K562 (cell line): ENCODE data around the gene ANXA9. TPM values are rescaled to one million over a fixed set of nuclear protein-coding genes. Genes with fewer than 3 reads are reported as not detected.

Experiments used
- BACH1 ChIP-seq: fragments of 200-800 bp; sonication (Bioruptor generic); IDR thresholded peaks from 2 replicates; pipeline ENCODE4 v1.6.1; 2016; ENCODE audit warnings: missing genetic modification characterization, missing compliant biosample characterization
- CBX5 ChIP-seq: IDR thresholded peaks from 2 replicates; pipeline ENCODE4 v1.6.1; 2014; ENCODE audit warnings: low read depth, borderline replicate concordance
- KDM5B ChIP-seq: fragments of 200-600 bp; sonication (generic); IDR thresholded peaks from 2 replicates; pipeline ENCODE4 v1.6.1; 2012; ENCODE audit warnings: low read depth, mild to moderate bottlenecking, moderate library complexity, low read length, control low read depth, inconsistent platforms; ENCODE audit not compliant: insufficient replicate concordance
- ZC3H4 ChIP-seq: sonication (generic); formaldehyde crosslinking; IDR thresholded peaks from 2 replicates; pipeline ENCODE4 v1.9.0; 2021; ENCODE audit warnings: missing genetic modification reagents, borderline replicate concordance
- ZFX ChIP-seq: sonication (generic); formaldehyde crosslinking; IDR thresholded peaks from 2 replicates; pipeline ENCODE4 v1.8.0; 2022; ENCODE audit warnings: mild to moderate bottlenecking, missing genetic modification reagents, moderate library complexity
- ZNF143 ChIP-seq: sonication (generic); formaldehyde crosslinking; IDR thresholded peaks from 2 replicates; pipeline ENCODE4 v1.9.0; 2022; ENCODE audit warnings: mild to moderate bottlenecking, missing genetic modification reagents
- ZNF766 ChIP-seq: fragments of 200-800 bp; sonication (Bioruptor generic); conservative IDR thresholded peaks from 2 replicates; pipeline ENCODE4 v1.6.1; 2016; ENCODE audit warnings: missing genetic modification characterization, missing compliant biosample characterization
- polyA plus RNA-seq, 8 experiments: library from polyadenylated mRNA; depleted of rRNA in 4 of 8; stranded (reverse) in 5 of 8; unstranded in 3 of 8; fragments of >200 nt; fragmentation: Nextera tagmentation in 2 of 8; fragmentation: Illumina TruSeq in 1 of 8; extraction: Ambion mirVana in 2 of 8; extraction: Trizol in 1 of 8; gene quantifications; 2 replicates each; pipeline versions ENCODE4 v1.2.1 to v1.2.3, GENCODE V29; 2011 to 2014; ENCODE audit warnings: inconsistent platforms in 1 of 8, missing spikeins in 1 of 8
- total RNA-seq, 7 experiments: library from RNA; depleted of rRNA in 6 of 7; stranded (reverse); fragments of >200 nt in 6 of 7; fragmentation: Illumina TruSeq in 2 of 7; extraction: Trizol in 2 of 7; gene quantifications; 2 replicates each; pipeline versions ENCODE4 v1.2.1 to v1.2.3, GENCODE V29; 2011 to 2021; ENCODE audit warnings: low replicate concordance in 1 of 7
- TF ChIP-seq, protein P1 (sequence below), 2 experiments: fragments of 450-650 bp; formaldehyde crosslinking in 1 of 2; IDR thresholded peaks; 2 replicates each; pipeline versions ENCODE4 v1.4.0 to v1.6.1; 2014 to 2020; ENCODE audit warnings: mild to moderate bottlenecking in 2 of 2, borderline replicate concordance in 1 of 2, low read depth in 1 of 2
- TF ChIP-seq, protein P2 (sequence below): fragments of 200-800 bp; sonication (Bioruptor generic); IDR thresholded peaks from 2 replicates; pipeline ENCODE4 v1.6.1; 2017; ENCODE audit warnings: missing genetic modification characterization, missing compliant biosample characterization
- TF ChIP-seq, protein P3 (sequence below), 2 experiments: fragments of 200-800 bp in 1 of 2; sonication (Bioruptor generic) in 1 of 2; sonication (generic) in 1 of 2; formaldehyde crosslinking in 1 of 2; IDR thresholded peaks in 1 of 2; conservative IDR thresholded peaks in 1 of 2; 2 replicates each; pipeline versions ENCODE4 v1.5.0 to v1.6.1; 2016 to 2020; ENCODE audit warnings: missing compliant biosample characterization in 1 of 2, missing genetic modification characterization in 1 of 2, missing genetic modification reagents in 1 of 2

The ANXA9 gene
- total and polyA plus RNA-seq, 9 of the 15 experiments (the other 6 are each of a cell fraction or from before 2014, with no cell fraction given), result 0.24 to 1.6 (median 0.57) TPM

DNA sequence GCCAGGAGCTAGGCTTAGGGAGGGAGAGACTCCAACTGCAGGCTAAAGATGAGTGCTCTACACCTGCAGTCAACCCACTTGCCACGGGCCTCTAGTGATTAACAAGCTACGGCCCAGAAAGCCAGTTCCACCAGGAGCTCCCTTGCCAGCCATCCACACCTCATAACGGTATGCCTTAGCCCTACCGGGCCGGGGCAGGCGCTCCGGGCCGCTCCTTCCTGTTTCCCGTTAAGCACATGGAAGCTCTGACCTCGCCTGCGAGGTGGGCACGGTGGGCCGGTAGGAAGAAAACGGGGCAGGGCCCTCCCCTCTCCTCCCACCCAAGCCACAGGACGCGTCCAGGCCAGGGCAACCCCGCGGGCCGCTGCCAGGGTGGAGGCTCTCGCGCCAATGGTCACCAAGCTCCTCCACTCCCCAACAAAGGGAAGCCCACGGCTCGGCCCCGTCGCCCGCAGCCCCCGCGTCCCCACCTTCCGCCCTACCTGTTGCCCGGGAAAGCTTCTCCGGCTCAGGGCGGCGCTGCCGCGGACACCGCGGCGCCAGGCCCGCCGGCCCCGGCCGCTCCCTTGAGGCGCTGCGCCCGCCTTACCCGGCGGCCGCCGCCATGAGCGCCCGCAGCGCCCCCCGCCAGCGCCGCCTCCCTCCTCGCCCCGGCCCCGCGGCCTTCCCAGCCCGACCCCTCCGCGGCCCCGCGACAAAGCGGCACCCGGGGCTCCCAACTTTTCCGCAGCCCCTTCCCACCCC lies 8.1 kb upstream of the ANXA9 start (continued):
- TF ChIP-seq ZC3H4 (CRISPR knock-in tag) (no peak), KDM5B (peak; percentile 40), ZFX (CRISPR knock-in tag) (peak; percentile 33), CBX5 (no peak), ZNF143 (CRISPR knock-in tag) (no peak), ZNF766 (no peak), BACH1 (tag) (no peak)
- TF ChIP-seq, protein P1, sequence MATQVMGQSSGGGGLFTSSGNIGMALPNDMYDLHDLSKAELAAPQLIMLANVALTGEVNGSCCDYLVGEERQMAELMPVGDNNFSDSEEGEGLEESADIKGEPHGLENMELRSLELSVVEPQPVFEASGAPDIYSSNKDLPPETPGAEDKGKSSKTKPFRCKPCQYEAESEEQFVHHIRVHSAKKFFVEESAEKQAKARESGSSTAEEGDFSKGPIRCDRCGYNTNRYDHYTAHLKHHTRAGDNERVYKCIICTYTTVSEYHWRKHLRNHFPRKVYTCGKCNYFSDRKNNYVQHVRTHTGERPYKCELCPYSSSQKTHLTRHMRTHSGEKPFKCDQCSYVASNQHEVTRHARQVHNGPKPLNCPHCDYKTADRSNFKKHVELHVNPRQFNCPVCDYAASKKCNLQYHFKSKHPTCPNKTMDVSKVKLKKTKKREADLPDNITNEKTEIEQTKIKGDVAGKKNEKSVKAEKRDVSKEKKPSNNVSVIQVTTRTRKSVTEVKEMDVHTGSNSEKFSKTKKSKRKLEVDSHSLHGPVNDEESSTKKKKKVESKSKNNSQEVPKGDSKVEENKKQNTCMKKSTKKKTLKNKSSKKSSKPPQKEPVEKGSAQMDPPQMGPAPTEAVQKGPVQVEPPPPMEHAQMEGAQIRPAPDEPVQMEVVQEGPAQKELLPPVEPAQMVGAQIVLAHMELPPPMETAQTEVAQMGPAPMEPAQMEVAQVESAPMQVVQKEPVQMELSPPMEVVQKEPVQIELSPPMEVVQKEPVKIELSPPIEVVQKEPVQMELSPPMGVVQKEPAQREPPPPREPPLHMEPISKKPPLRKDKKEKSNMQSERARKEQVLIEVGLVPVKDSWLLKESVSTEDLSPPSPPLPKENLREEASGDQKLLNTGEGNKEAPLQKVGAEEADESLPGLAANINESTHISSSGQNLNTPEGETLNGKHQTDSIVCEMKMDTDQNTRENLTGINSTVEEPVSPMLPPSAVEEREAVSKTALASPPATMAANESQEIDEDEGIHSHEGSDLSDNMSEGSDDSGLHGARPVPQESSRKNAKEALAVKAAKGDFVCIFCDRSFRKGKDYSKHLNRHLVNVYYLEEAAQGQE (IDR thresholded peaks at IDR 0.05; ENCODE audit: borderline replicate concordance), result no peak
- TF ChIP-seq, protein P1 (CRISPR knock-in tag; IDR thresholded peaks at IDR 0.05; ENCODE audit: low read depth), result no peak
- TF ChIP-seq, protein P2, sequence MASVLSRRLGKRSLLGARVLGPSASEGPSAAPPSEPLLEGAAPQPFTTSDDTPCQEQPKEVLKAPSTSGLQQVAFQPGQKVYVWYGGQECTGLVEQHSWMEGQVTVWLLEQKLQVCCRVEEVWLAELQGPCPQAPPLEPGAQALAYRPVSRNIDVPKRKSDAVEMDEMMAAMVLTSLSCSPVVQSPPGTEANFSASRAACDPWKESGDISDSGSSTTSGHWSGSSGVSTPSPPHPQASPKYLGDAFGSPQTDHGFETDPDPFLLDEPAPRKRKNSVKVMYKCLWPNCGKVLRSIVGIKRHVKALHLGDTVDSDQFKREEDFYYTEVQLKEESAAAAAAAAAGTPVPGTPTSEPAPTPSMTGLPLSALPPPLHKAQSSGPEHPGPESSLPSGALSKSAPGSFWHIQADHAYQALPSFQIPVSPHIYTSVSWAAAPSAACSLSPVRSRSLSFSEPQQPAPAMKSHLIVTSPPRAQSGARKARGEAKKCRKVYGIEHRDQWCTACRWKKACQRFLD (CRISPR knock-in tag), result peak; percentile 46; the same call in 1 of the 2 replicates
- TF ChIP-seq, protein P3, sequence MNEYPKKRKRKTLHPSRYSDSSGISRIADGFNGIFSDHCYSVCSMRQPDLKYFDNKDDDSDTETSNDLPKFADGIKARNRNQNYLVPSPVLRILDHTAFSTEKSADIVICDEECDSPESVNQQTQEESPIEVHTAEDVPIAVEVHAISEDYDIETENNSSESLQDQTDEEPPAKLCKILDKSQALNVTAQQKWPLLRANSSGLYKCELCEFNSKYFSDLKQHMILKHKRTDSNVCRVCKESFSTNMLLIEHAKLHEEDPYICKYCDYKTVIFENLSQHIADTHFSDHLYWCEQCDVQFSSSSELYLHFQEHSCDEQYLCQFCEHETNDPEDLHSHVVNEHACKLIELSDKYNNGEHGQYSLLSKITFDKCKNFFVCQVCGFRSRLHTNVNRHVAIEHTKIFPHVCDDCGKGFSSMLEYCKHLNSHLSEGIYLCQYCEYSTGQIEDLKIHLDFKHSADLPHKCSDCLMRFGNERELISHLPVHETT (CRISPR knock-in tag; conservative IDR thresholded peaks at IDR 0.05 in 1 of 2, IDR thresholded peaks at IDR 0.05 in 1 of 2), result peak in 1 of 2 experiments; percentile 48; a peak in 1 of 4 replicates
